COR-L47 (cell line): Measurements from ENCODE around the gene GAPT.
A peak's percentile ranks its signal among the peaks of the same experiment; 100 is the strongest.

Experiments
- DNase-seq: peaks from one replicate; lab custom pipeline; 2025; lab: John Stamatoyannopoulos, UW

The GAPT gene

DNA sequence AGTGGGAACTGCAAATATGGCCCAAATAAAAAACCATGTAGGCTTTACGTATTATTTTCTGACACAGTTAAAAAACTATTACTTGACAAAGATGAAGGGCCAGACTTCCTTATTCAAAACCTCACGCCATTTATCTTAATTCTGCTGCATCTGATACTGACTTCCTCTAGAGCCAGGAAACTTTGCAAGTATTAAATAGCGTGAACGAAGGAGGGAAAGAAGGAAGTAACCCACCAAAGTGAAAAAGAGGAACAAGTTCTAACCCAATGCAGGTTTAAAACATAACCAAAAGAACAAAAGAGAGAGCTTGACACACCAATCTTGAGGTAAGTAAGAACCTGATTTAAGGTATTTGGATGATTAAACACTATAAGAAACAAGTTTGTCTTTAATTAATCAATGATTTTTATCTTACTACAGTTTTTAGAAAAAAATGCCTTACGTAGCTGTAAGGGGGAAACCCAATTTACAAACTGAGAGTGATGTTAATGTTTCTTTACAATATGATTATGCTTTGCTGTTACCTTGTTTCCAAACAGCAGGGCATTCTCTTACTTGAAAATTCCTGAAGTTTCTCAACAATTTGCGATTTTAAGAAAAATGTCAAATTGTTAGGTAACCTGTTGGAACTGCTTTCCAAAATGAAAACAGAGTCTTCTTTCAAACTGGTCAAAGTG is at the start of gene GAPT:
Gene GAPT (plus strand): TSS at position 220 of the 677 bp plus-strand sequence. CDS start 3,102 bp downstream, outside the sequence.
- DNase-seq: no peak

DNA sequence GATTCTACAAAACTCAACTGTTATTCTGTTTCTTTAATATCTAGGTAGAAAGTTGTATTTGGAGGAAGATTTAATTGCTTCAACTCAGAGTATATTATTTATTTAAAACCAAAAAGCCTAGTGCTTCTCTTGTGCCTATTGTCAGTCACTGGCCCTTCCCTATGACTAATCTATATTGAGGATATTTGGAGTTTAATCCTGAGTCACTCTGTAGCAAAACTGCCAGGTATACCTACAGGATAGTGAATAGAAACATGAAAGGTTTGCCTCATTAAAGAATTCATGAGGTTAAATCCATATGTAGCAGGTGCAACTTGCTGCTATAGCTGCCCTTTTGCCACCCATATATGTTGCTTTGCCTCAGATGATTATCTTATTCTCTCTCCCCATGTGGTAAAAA is 46.4 kb upstream of the GAPT start:
- DNase-seq: no peak

- no peak for DNase-seq
Measured at GRCh38 chr5:58446024-58446423, 45.2 kb upstream of the GAPT start.

DNA sequence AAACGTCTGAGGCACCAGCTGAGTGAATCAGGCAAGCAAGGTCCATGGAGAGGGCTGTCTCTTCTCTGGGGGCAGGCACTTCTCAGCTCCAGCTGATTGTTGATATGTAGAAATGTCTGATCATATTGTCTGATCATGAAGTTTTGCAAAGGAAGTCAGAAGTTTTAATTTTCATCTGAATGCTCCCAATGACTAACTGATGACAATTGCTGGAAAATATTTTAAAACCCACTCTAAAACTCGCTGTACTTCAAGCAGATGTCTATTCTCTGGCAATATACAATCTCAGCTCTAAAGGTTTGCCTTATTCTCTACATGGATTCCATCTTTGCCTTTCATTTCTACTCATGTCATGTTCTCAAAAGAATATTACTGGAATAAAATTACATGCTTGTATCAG is 44.0 kb upstream of the GAPT start:
- DNase-seq: no peak

GRCh38 chr5:58450018-58450417 is 41.2 kb upstream of the GAPT start:
- DNase-seq: no peak

GRCh38 chr5:58450811-58451629 is 40.2 kb upstream of the GAPT start:
- DNase-seq: no peak

DNA sequence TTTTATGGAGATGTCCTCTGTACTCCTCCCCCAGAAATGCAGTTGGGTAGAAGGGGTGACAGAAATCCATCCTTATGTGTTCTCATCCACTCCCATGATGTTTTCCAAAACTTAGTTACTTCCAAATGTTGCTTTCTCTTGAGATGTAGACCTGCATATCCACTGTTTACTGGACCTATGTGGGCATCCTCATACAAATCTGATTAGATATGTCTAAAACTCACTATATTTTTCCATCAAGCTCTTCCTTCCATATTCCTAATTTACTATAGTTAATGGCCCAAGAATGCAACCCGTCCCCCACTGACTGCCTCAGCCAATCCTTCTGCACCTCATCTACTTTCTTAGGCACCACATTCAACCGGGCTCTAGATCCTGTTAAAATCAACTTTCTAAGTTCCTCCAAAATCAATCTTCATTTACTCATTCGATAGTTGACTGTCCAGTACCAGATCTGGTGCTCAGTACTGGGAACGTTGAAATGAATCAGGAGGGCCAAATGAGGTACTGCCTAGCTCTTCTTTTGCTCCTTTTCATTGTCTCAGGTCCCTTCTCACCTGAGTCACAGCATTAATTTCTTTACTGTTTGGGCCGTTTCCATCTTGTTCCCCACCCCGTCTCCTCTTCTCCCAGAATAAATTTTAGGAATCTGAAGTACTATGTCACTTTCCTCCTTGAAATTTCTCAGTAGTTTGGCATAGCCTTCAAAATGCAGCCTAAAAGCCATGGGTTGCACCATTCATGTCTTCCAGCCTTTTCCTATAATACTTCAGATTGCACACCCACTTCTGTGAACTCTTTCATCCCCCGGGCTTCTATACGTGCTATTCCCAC is 39.3 kb upstream of the GAPT start:
- DNase-seq: no peak

- no peak for DNase-seq
Measured at GRCh38 chr5:58452566-58453258, 38.5 kb upstream of the GAPT start.

- no peak for DNase-seq
Measured at GRCh38 chr5:58453306-58453705, 37.9 kb upstream of the GAPT start.

- no peak for DNase-seq
Measured at GRCh38 chr5:58454025-58454424, 37.2 kb upstream of the GAPT start.

DNA sequence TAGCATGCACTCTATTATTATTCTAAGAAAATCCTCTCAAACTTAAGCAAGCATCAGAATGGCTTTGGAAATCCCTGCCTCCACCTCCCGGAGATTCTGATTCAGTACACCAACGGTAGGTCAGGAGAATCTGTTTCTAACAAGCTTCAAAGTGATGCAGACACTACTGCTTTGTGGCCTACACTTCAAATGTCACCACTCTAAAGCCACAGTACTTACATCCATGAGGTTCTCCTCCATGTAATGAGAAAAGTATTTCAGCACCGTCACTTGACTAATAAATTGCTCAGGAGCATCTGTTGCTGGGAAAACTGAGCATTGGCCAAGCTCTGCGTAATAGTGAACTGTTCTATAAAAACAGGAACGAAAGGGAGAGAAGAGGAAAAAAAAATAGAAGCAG is 36.2 kb upstream of the GAPT start:
- no peak for DNase-seq

DNA sequence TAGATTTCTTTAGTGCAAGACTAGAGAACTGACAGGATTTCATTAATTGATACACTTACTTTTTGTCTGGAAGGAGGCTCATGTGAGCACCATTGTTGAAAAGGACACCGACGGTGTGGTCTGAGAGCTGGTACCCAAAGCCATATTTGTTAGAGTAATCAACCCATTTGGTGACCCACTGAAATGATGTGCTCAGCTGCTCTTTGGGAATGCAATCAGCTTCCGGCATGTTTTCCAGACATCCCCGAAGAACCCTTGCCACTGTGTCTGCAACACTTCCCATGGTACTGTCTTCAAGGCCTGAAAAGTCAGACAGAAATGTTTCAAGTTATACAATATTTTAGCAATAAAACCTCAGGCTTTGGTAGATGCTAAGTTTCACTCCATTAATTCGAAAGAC is 35.8 kb upstream of the GAPT start:
- DNase-seq: no peak

DNA sequence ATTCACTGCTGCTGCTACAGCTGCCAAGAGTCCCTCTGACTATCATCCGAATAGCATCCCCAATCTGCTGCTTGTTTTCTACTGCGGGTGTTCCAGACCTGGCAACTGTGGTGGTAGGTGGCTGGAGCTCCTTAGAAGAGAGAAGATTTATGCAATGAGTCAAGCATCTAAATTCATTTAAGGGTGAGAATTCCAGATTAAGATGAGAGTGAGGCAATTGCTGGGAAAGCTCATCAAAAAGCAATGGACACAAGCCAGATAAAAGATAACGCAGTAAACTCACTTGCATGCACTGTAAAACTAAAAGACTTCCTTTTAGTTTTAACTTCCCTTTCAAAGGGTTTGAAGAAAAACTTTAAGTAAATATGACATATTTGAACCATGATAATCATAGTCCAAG is 35.2 kb upstream of the GAPT start:
- DNase-seq: no peak

DNA sequence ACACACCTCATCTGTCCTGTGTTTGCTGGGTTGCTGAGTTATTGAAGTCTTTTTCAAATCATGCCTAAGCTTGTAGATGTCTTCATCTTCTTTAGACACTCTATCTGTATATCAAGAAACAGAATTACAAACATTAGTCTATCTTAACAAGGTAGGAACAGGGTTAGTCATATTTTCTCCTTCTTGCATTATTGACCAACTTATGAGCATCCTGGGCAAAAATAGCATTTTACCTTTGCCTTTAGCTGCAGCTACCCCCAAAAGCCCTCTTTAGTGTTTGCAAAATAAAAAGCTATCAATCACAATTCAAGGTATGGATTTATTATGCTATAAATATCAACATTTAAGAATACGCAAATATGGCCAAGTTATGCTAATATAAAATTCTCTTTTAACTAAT is 34.7 kb upstream of the GAPT start:
- no peak for DNase-seq

GRCh38 chr5:58457050-58457449 is 34.2 kb upstream of the GAPT start:
- DNase-seq: no peak

- no peak for DNase-seq
Measured at GRCh38 chr5:58458141-58458742, 33.0 kb upstream of the GAPT start.

DNA sequence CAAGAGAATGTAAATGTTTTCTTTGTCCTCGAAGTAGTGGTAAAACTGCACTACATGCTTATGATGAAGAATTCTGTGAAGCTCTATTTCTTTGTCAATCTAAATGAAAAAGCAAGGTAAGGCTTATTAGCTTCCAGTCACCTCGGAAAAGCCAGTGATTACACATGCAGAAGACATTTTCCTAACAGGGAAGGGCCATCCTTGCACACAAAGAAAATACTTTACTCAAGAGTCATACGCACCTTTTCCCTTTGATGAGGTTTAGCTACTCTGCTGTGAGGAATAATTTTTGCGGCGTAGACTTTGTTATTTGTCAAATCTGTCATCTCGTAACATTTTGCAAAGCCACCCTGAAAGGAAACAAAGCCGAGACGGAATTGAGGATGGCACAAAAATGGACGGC is 32.5 kb upstream of the GAPT start:
- no peak for DNase-seq

- peak; percentile 38 for DNase-seq
Measured at GRCh38 chr5:58459146-58460001, 31.9 kb upstream of the GAPT start.

GRCh38 chr5:58460002-58460731 is 31.1 kb upstream of the GAPT start, which contains the start of gene PLK2:
Gene PLK2, minus strand, starts transcription at chr5:58460086. Its CDS starts 127 bp downstream, at chr5:58459959.
- DNase-seq: peak; percentile 88
